D721Med (cell line): ENCODE measurements around the gene KRTAP12-4.
"Not testable (repeated sequence)": the region's sequence is repeated elsewhere in the genome, so short reads cannot be mapped to it uniquely, and the experiment has no call there.

ENCODE experiments used
- DNase-seq: peaks from one replicate; pipeline ENCODE4 v3.0.0; 2011; ENCODE audit warnings: low spot score; ENCODE audit not compliant: insufficient read length
- FAIRE-seq: peaks from 2 replicates; lab custom pipeline; 2011; peaks lifted over from hg19 to GRCh38; lab: Jason Lieb, UNC
- CTCF ChIP-seq: IDR thresholded peaks from 2 replicates; pipeline ENCODE4 v1.5.1; 2012; ENCODE audit warnings: mild to moderate bottlenecking, control low read depth; ENCODE audit not compliant: insufficient read depth; ENCODE audit errors: missing control alignments

The KRTAP12-4 gene

GRCh38 chr21:44670642-44671432 is 16.4 kb upstream of the KRTAP12-4 start:
- DNase-seq (no peak), FAIRE-seq (no peak)
- no peak for TF ChIP-seq CTCF

GRCh38 chr21:44667612-44668011 is 13.2 kb upstream of the KRTAP12-4 start:
- TF ChIP-seq CTCF, result no peak
- FAIRE-seq (no peak), DNase-seq (no peak)

- no peak for FAIRE-seq
- no peak for DNase-seq
- no peak for TF ChIP-seq CTCF
These were observed 12.2 kb upstream of the KRTAP12-4 start, which contains the start of gene KRTAP12-2 for GRCh38 chr21:44666401-44667320. TSS of gene KRTAP12-2 (minus strand) at chr21:44666927. CDS start at chr21:44666886, 41 bp downstream.

DNA sequence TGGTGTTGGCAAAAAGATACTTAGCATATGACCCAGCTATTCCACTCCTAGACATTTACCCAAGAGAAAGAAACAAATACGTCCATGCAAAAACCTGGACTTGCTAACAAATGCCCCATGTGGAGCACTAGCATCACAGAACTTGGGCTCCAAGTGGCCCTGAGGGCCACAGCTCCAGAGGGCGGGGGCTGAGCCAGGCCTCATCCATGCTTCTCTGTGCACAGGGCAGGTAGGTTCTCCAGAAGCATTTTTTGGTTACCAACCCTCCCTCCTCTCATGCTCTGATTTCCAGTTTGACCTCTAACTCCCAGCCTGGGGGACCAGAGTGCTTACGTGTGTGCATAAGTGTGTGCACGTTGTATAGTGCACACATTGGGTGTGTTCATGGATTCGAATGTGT is 10.2 kb upstream of the KRTAP12-4 start:
- TF ChIP-seq CTCF, result no peak
- DNase-seq, result no peak
- no peak for FAIRE-seq

- DNase-seq, FAIRE-seq: not testable (repeated sequence)
These were observed 7.1 kb upstream of the KRTAP12-4 start for GRCh38 chr21:44661567-44661966.

GRCh38 chr21:44658913-44659595 is 4.6 kb upstream of the KRTAP12-4 start:
- FAIRE-seq, result no peak
- TF ChIP-seq CTCF, result no peak
- DNase-seq, result no peak

DNA sequence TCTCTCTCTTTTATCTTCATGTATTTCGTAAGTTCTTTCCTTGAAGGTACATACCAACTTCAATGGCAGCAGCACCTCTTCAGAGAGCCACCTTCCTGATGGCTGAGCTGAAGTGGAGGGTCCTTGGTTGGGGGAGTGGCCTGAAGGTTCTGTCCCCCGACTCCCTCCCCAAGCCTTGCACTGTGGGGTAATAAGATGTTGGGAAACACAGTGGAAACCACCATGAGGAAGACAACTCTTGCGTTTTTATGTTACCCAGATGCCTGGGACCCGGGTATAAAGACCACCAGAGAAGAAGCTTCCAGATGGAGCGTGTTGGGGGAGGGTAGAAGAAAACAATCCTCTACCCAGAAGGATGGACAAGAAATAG is 4.1 kb upstream of the KRTAP12-4 start:
- no peak for TF ChIP-seq CTCF
- no peak for DNase-seq
- no peak for FAIRE-seq
